IMR-90 (cell line): ENCODE measurements around the gene TOM1L1. TPM values are rescaled to one million over a fixed set of nuclear protein-coding genes. Genes with fewer than 3 reads are reported as not detected.

Source experiments
- ATAC-seq: fragments of 200-7000 bp; cut with Tn5 transposase; 2 replicates; pipeline ENCODE4 v1.9.1; 2020; ENCODE audit warnings: low read depth, mild to moderate bottlenecking, moderate library complexity
- BruUV-seq: library from RNA; stranded (reverse); fragments of 400-500 nt; replicated peaks from 2 replicates; lab custom pipeline; 2021; lab: Mats Ljungman, UMichigan
- CTCF ChIA-PET: fragments of 300-600 bp; formaldehyde crosslinking; extraction: SDS; loops from one replicate; lab custom pipeline; 2021; ENCODE audit warnings: antibody characterized with exemption; lab: Yijun Ruan, JAX
- POLR2A ChIA-PET: fragments of 300-600 bp; sonication (Branson Sonifier 250); formaldehyde crosslinking; loops from one replicate; lab custom pipeline; 2022; ENCODE audit warnings: antibody characterized with exemption; ENCODE audit not compliant: unreplicated experiment; lab: Charles Lee
- DNase-seq: peaks from one replicate; pipeline ENCODE4 v3.0.0; 2013
- H2AFZ ChIP-seq: replicated peaks from 2 replicates; pipeline ENCODE3; 2013; ENCODE audit warnings: low read length, mild to moderate bottlenecking; ENCODE audit not compliant: poor library complexity
- H2AK5ac ChIP-seq: 2 replicates; pipeline ENCODE4 v1.6.1; 2013; ENCODE audit warnings: low read depth, low read length, inconsistent platforms
- H2AK9ac ChIP-seq: replicated peaks from 2 replicates; pipeline ENCODE3; 2013; ENCODE audit warnings: mild to moderate bottlenecking, low read depth, low read length, moderate library complexity; ENCODE audit not compliant: poor library complexity
- H2BK120ac ChIP-seq: 2 replicates; pipeline ENCODE4 v1.6.1; 2013; ENCODE audit warnings: low read depth, low read length, inconsistent platforms
- H2BK15ac ChIP-seq: 3 replicates; pipeline ENCODE4 v1.6.1; 2013; ENCODE audit warnings: low read depth, low read length, inconsistent platforms
- H2BK20ac ChIP-seq: 2 replicates; pipeline ENCODE4 v1.6.1; 2013; ENCODE audit warnings: low read depth, mild to moderate bottlenecking, inconsistent platforms, low read length, moderate library complexity
- H2BK5ac ChIP-seq: 2 replicates; pipeline ENCODE4 v1.6.1; 2013; ENCODE audit warnings: mild to moderate bottlenecking, low read depth, low read length, inconsistent platforms; ENCODE audit not compliant: poor library complexity, severe bottlenecking
- H3K14ac ChIP-seq: replicated peaks from 2 replicates; pipeline ENCODE4 v1.6.1; 2013; ENCODE audit warnings: low read depth, low read length, inconsistent platforms
- H3K18ac ChIP-seq: 2 replicates; pipeline ENCODE4 v1.6.1; 2013; ENCODE audit warnings: low read depth, low read length, control low read depth
- H3K23ac ChIP-seq: 2 replicates; pipeline ENCODE4 v1.6.1; 2013; ENCODE audit warnings: low read depth, low read length, inconsistent platforms
- H3K27ac ChIP-seq: 2 replicates; pipeline ENCODE4 v1.5.1; 2013; ENCODE audit warnings: mild to moderate bottlenecking, control low read depth, low read length; ENCODE audit not compliant: insufficient read depth
- H3K27me3 ChIP-seq: 2 replicates; pipeline ENCODE4 v1.6.1; 2013; ENCODE audit warnings: low read length; ENCODE audit not compliant: control insufficient read depth, insufficient read depth
- H3K36me3 ChIP-seq: 2 replicates; pipeline ENCODE4 v1.6.1; 2013; ENCODE audit warnings: low read length, mixed read lengths; ENCODE audit not compliant: control insufficient read depth, insufficient read depth
- H3K4ac ChIP-seq: 2 replicates; pipeline ENCODE4 v1.6.1; 2013; ENCODE audit warnings: low read depth, low read length, inconsistent platforms
- H3K4me1 ChIP-seq: 2 replicates; pipeline ENCODE4 v1.6.1; 2013; ENCODE audit warnings: low read length, mixed read lengths; ENCODE audit not compliant: control insufficient read depth, insufficient read depth
- H3K4me2 ChIP-seq: 2 replicates; pipeline ENCODE4 v1.6.1; 2013; ENCODE audit warnings: low read depth, mild to moderate bottlenecking, control low read depth, low read length, moderate library complexity
- H3K4me3 ChIP-seq: 2 replicates; pipeline ENCODE4 v1.5.1; 2013; ENCODE audit warnings: low read depth, mild to moderate bottlenecking, control low read depth, low read length, moderate library complexity; ENCODE audit not compliant: insufficient read depth
- H3K56ac ChIP-seq: 2 replicates; pipeline ENCODE4 v1.6.1; 2013; ENCODE audit warnings: low read length, inconsistent platforms; ENCODE audit not compliant: insufficient read depth; ENCODE audit errors: extremely low read depth
- H3K79me1 ChIP-seq, 2 experiments: 2 replicates each; pipeline ENCODE4 v1.6.1; 2013; ENCODE audit warnings: low read length in 2 of 2, inconsistent platforms in 1 of 2, low read depth in 1 of 2
- H3K9ac ChIP-seq: 2 replicates; pipeline ENCODE4 v1.6.1; 2013; ENCODE audit warnings: low read depth, low read length, control low read depth
- H3K9me1 ChIP-seq: 2 replicates; pipeline ENCODE4 v1.6.1; 2013; ENCODE audit warnings: low read length, inconsistent platforms; ENCODE audit not compliant: insufficient read depth
- H3K9me3 ChIP-seq: 2 replicates; pipeline ENCODE4 v1.6.1; 2013; ENCODE audit warnings: low read length; ENCODE audit not compliant: control insufficient read depth, insufficient read depth
- H4K20me1 ChIP-seq: 2 replicates; pipeline ENCODE4 v1.6.1; 2013; ENCODE audit warnings: low read length, inconsistent platforms; ENCODE audit not compliant: insufficient read depth
- H4K5ac ChIP-seq: 2 replicates; pipeline ENCODE4 v1.6.1; 2013; ENCODE audit warnings: mild to moderate bottlenecking, low read depth, low read length, control low read depth
- H4K8ac ChIP-seq, 2 experiments: 2 replicates each; pipeline ENCODE4 v1.6.1; 2013; ENCODE audit warnings: low read depth in 2 of 2, low read length in 2 of 2, control low read depth in 1 of 2, inconsistent platforms in 1 of 2
- H4K91ac ChIP-seq: 2 replicates; pipeline ENCODE4 v1.6.1; 2013; ENCODE audit warnings: low read depth, low read length, inconsistent platforms; ENCODE audit not compliant: insufficient read depth
- BHLHE40 ChIP-seq: fragments of 150-350 bp; IDR thresholded peaks from 2 replicates; pipeline ENCODE4 v1.6.1; 2016; ENCODE audit warnings: mild to moderate bottlenecking, low read depth, low read length
- CEBPB ChIP-seq: IDR thresholded peaks from 2 replicates; pipeline ENCODE4 v1.6.1; 2012; ENCODE audit warnings: low read depth, low read length, improper control_type of control experiment
- CHD1 ChIP-seq: IDR thresholded peaks from 2 replicates; pipeline ENCODE4 v1.6.1; 2012; ENCODE audit warnings: low read depth, low read length, improper control_type of control experiment
- FOS ChIP-seq: fragments of 150-350 bp; IDR thresholded peaks from 2 replicates; pipeline ENCODE4 v1.6.1; 2016; ENCODE audit warnings: low read depth, low read length
- MAFK ChIP-seq: IDR thresholded peaks from 2 replicates; pipeline ENCODE4 v1.6.1; 2012; ENCODE audit warnings: low read depth, low read length, improper control_type of control experiment
- MAZ ChIP-seq: IDR thresholded peaks from 2 replicates; pipeline ENCODE4 v1.6.1; 2012; ENCODE audit warnings: low read depth, mild to moderate bottlenecking, low read length, improper control_type of control experiment, moderate library complexity, borderline replicate concordance
- MXI1 ChIP-seq: IDR thresholded peaks from 2 replicates; pipeline ENCODE4 v1.6.1; 2012; ENCODE audit warnings: low read depth, mild to moderate bottlenecking, low read length, moderate library complexity, borderline replicate concordance
- NFE2L2 ChIP-seq: fragments of 150-350 bp; IDR thresholded peaks from 2 replicates; pipeline ENCODE4 v1.6.1; 2016; ENCODE audit warnings: low read depth, mild to moderate bottlenecking, low read length
- POLR2A ChIP-seq: IDR thresholded peaks from 2 replicates; pipeline ENCODE4 v1.6.1; 2012; ENCODE audit warnings: mild to moderate bottlenecking, low read depth, low read length
- RCOR1 ChIP-seq: IDR thresholded peaks from 2 replicates; pipeline ENCODE4 v1.6.1; 2012; ENCODE audit warnings: mild to moderate bottlenecking, low read length, improper control_type of control experiment; ENCODE audit not compliant: insufficient replicate concordance
- RFX5 ChIP-seq: IDR thresholded peaks from 2 replicates; pipeline ENCODE4 v1.8.0; 2012; ENCODE audit warnings: low read depth, mild to moderate bottlenecking, low read length, moderate library complexity
- SMC3 ChIP-seq: fragments of 150-350 bp; IDR thresholded peaks from 2 replicates; pipeline ENCODE4 v1.6.1; 2016; ENCODE audit warnings: low read depth, mild to moderate bottlenecking, antibody characterized with exemption, low read length, moderate library complexity
- WGBS, 2 experiments: methylation state at CpG; one replicate each; pipeline versions ENCODE4 v1.1.5 to v1.1.7; 2013; ENCODE audit warnings: missing lambda C conversion rate in 2 of 2; ENCODE audit not compliant: insufficient read length in 1 of 2; ENCODE audit errors: extremely low coverage in 2 of 2; 5-methylcytosine and 5-hydroxymethylcytosine counted together
- dilution Hi-C: fragments of 300-500 bp; cut with HindIII; formaldehyde crosslinking; loops from one replicate; pipeline ENCODE4 v1.14.3; 2018; ENCODE audit warnings: low sequenced_read_pairs; ENCODE audit not compliant: unreplicated experiment
- in situ Hi-C: fragments of 300-500 bp; cut with MboI; formaldehyde crosslinking; loops from 3 replicates; pipeline ENCODE4 v1.14.3; 2019; ENCODE audit warnings: low sequenced_read_pairs, inconsistent platforms, mixed read lengths
- intact Hi-C: fragments of 100-400 bp; cut with micrococcal nuclease; formaldehyde crosslinking; loops from 2 replicates; pipeline ENCODE4 v1.10.0; 2022
- polyA plus RNA-seq, 3 experiments: library from polyadenylated mRNA; depleted of rRNA; stranded (reverse); fragments of >200 nt; gene quantifications; 2 replicates each; pipeline ENCODE4 v1.2.3, GENCODE V29; 2012; ENCODE audit warnings: low replicate concordance in 1 of 3
- total RNA-seq: library from RNA; depleted of rRNA; stranded (reverse); fragments of >200 nt; gene quantifications from 2 replicates; pipeline ENCODE4 v1.2.3, GENCODE V29; 2012
- TF ChIP-seq, protein P1 (sequence below): fragments of 150-350 bp; IDR thresholded peaks from 2 replicates; pipeline ENCODE4 v1.6.1; 2017; ENCODE audit warnings: mild to moderate bottlenecking, antibody characterized with exemption, low read length, low read depth
- TF ChIP-seq, protein P2 (sequence below): fragments of 150-350 bp; IDR thresholded peaks from 2 replicates; pipeline ENCODE4 v1.6.1; 2016; ENCODE audit warnings: low read depth, mild to moderate bottlenecking, low read length, moderate library complexity, borderline replicate concordance
- TF ChIP-seq, protein P3 (sequence below): conservative IDR thresholded peaks from 2 replicates; pipeline ENCODE4 v1.5.1; 2012; ENCODE audit warnings: mild to moderate bottlenecking, low read depth, low read length, improper control_type of control experiment

Gene TOM1L1
- total and polyA plus RNA-seq, 2 of the 4 experiments (the other 2 are of a cell fraction) = 13.0 to 20.1 TPM

DNA sequence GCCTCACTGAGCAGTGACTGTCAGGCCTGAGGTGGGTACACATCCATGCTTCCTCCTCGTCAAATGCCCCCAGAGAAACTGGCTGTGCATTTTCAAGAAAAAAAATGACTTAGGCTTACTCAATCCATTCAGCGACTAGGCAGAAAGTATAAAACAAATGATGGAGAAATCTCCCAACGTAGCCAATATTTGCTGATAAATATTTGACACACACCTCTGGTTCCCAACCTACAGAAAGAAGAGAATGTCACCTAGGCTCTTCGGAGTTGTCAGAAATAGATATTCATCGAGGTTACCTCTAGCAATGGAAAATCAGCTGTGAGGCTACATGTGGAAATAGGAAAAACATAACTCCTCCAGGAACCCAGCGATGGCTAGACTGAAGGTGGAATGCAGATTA is 12.4 kb upstream of the TOM1L1 start:
- no peak overlapping the region for H2AFZ ChIP-seq
- dilution Hi-C loops = no loop called here
- no peak overlapping the region for H4K8ac ChIP-seq
- ATAC-seq = no peak
- 80% methylated on average over 1 of the region's 6 CpGs; no CpG with 5 or more reads in 1 of the 2 experiments for WGBS, 2 experiments
- H3K27me3 ChIP-seq = no peaks in the 10 kb centered on the region
- in situ Hi-C loops = no loop called here
- H3K56ac ChIP-seq = no peak overlapping the region
- no peaks in the 10 kb centered on the region for H3K9me1 ChIP-seq
- no peak overlapping the region for H2BK15ac ChIP-seq
- H3K14ac ChIP-seq = no peak overlapping the region
- H3K4me1 ChIP-seq = no peaks in the 10 kb centered on the region
- H3K23ac ChIP-seq = no peak overlapping the region
- H4K91ac ChIP-seq = no peak overlapping the region
- no peak overlapping the region for H4K5ac ChIP-seq
- no peaks in the 10 kb centered on the region for H3K36me3 ChIP-seq
- no peak overlapping the region for H2BK5ac ChIP-seq
- no peak overlapping the region for H2AK9ac ChIP-seq
- ChIA-PET POLR2A (no interaction called here), CTCF (no interaction called here)
- no TSS peak for BruUV-seq
- no peaks in the 10 kb centered on the region for H4K20me1 ChIP-seq
- intact Hi-C loops = no loop called here
- H2BK120ac ChIP-seq = no peak overlapping the region
- TF ChIP-seq CEBPB (no peak), POLR2A (no peak), MAFK (no peak), MXI1 (no peak), SMC3 (no peak), BHLHE40 (no peak), RCOR1 (no peak), RFX5 (no peak), CHD1 (no peak), NFE2L2 (no peak), FOS (no peak), MAZ (no peak)
- TF ChIP-seq, protein P1, sequence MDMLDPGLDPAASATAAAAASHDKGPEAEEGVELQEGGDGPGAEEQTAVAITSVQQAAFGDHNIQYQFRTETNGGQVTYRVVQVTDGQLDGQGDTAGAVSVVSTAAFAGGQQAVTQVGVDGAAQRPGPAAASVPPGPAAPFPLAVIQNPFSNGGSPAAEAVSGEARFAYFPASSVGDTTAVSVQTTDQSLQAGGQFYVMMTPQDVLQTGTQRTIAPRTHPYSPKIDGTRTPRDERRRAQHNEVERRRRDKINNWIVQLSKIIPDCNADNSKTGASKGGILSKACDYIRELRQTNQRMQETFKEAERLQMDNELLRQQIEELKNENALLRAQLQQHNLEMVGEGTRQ = no peak
- TF ChIP-seq, protein P2, sequence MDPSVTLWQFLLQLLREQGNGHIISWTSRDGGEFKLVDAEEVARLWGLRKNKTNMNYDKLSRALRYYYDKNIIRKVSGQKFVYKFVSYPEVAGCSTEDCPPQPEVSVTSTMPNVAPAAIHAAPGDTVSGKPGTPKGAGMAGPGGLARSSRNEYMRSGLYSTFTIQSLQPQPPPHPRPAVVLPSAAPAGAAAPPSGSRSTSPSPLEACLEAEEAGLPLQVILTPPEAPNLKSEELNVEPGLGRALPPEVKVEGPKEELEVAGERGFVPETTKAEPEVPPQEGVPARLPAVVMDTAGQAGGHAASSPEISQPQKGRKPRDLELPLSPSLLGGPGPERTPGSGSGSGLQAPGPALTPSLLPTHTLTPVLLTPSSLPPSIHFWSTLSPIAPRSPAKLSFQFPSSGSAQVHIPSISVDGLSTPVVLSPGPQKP = no peak
- TF ChIP-seq, protein P3, sequence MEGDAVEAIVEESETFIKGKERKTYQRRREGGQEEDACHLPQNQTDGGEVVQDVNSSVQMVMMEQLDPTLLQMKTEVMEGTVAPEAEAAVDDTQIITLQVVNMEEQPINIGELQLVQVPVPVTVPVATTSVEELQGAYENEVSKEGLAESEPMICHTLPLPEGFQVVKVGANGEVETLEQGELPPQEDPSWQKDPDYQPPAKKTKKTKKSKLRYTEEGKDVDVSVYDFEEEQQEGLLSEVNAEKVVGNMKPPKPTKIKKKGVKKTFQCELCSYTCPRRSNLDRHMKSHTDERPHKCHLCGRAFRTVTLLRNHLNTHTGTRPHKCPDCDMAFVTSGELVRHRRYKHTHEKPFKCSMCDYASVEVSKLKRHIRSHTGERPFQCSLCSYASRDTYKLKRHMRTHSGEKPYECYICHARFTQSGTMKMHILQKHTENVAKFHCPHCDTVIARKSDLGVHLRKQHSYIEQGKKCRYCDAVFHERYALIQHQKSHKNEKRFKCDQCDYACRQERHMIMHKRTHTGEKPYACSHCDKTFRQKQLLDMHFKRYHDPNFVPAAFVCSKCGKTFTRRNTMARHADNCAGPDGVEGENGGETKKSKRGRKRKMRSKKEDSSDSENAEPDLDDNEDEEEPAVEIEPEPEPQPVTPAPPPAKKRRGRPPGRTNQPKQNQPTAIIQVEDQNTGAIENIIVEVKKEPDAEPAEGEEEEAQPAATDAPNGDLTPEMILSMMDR = no peak
- H2BK20ac ChIP-seq = no peak overlapping the region
- no peak overlapping the region for H3K18ac ChIP-seq
- H3K9ac ChIP-seq = no peak overlapping the region
- H3K9me3 ChIP-seq = no peaks in the 10 kb centered on the region
- no peak overlapping the region for H3K4me2 ChIP-seq
- H3K4me3 ChIP-seq = no peak overlapping the region
- H3K79me1 ChIP-seq = no peaks in the 10 kb centered on the region
- H3K4ac ChIP-seq = no peak overlapping the region
- DNase-seq = no peak
- no peak overlapping the region for H3K27ac ChIP-seq
- H2AK5ac ChIP-seq = no peak overlapping the region
